ENCODE measurements around the gene TCF12. TPM values are rescaled to one million over a fixed set of nuclear protein-coding genes. Genes with fewer than 3 reads are reported as not detected.

Gene TCF12
- total RNA-seq, 4 donors from 2014 or later, result 50.5 to 117 (median 89.8) TPM

DNA sequence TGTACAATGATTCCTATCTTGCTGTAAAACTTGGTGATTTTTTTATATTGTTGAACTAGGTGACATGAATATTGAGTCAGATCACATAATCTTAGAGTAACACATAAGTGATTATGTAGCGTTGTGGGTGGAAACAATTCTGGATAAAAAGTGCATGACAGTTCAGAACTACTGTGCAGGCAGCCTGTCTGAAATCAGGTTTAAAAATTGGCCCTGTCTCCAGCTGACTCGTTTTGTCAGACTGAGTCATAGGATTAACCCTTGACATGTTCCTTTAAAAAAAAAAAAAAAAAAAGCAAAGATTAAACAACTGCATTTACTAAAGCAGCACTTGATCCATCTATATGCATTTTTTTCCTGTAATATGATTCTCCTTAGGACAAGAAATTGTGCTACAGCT, 297.8 kb downstream of the TCF12 start:
- intact Hi-C loops (cut with DNase I; ENCODE audit: low total_unique reads), result no loop called here
- WGBS, 2 donors, result 8 to 20% methylated on average over 2 of the region's 2 CpGs
- DNase-seq (ENCODE audit: low spot score in 2 of 2), result no peak
- H3K4me3 ChIP-seq (ENCODE audit: low read depth, poor library complexity, severe bottlenecking), result no peak overlapping the region
- TF ChIP-seq POLR2A (IDR thresholded peaks at IDR 0.05), result no peak
- TF ChIP-seq, protein P1, sequence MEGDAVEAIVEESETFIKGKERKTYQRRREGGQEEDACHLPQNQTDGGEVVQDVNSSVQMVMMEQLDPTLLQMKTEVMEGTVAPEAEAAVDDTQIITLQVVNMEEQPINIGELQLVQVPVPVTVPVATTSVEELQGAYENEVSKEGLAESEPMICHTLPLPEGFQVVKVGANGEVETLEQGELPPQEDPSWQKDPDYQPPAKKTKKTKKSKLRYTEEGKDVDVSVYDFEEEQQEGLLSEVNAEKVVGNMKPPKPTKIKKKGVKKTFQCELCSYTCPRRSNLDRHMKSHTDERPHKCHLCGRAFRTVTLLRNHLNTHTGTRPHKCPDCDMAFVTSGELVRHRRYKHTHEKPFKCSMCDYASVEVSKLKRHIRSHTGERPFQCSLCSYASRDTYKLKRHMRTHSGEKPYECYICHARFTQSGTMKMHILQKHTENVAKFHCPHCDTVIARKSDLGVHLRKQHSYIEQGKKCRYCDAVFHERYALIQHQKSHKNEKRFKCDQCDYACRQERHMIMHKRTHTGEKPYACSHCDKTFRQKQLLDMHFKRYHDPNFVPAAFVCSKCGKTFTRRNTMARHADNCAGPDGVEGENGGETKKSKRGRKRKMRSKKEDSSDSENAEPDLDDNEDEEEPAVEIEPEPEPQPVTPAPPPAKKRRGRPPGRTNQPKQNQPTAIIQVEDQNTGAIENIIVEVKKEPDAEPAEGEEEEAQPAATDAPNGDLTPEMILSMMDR (IDR thresholded peaks at IDR 0.05), result no peak

DNA sequence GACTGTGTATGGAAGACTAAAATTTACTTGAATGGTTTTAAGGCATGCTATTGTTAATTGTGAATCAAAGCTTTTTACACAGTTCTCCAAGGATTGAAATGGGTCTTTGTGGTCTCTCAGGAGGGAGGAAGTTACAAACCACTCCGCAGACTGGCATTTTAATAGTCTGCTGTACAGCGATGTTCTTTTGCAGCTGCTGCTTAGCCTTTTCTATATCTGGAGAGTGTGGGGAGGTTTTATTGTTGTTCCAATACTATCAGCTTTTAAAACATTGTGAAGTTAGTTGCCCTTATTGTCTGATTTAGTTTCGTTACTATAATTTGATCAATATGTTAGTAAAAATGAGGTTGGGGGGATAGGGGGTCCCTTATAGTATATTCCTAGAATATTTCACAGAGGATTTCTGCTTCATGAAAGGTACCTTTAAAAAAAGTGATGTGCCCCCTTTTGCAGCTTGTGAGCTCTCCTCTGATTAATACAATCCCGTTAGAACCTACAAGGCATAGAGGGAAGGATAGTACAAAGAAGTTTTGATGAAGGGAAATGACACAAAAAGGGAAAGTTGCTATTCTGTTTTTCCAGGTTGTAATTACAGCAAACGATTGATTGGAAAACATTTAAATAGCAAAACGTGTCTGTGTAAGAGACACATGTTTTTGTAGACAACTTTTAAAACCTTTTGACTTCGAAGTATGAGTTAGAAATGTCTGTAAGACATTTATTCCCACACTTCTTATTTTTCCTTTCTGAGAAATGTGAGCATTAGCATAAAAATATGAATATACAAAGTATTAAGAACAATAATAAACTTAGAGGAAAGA, 299.5 kb downstream of the TCF12 start:
- intact Hi-C loops (cut with DNase I; ENCODE audit: low total_unique reads), result no loop called here
- DNase-seq (ENCODE audit: low spot score in 2 of 2), result no peak
- TF ChIP-seq, protein P1 (IDR thresholded peaks at IDR 0.05), result no peak
- no peak for TF ChIP-seq POLR2A (IDR thresholded peaks at IDR 0.05)
- WGBS, 2 donors, result 38 to 43% methylated on average over 7 of the region's 7 CpGs
- no peak overlapping the region for H3K4me3 ChIP-seq (ENCODE audit: low read depth, poor library complexity, severe bottlenecking)

DNA sequence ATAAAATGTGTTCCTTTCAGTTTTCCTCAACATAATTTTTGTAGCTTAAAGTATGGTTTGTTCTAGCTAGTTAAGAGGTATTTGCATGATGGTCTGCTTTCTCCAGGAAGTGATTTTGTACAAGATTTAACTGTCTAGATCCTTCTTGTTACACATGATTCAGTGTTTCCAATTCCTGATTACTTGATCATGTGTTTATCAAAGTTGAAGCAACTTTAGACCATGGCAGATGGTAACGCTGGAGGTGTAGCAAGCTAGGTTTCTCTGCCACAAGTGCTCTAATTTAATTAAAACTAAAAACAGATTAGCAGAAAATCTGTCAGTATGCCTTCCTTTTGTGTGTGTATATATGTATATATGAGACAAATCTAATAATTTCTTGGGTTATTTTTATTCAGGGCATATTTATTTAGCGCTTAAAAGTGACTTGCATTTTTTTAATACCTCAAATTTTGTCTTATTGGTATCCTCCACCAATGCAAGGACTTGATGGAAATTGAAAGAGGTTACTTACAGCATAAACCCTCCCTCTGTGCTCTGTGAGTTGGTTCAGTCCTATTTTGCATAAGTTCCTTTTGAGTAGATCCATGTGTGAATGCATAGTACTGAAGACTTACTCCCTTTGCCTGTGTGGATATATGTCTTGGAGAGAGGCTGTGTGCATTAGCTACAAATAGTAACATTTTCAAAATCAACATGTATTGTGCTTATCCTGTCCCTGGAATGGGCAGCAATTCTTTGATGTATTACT, 300.6 kb downstream of the TCF12 start:
- no peak overlapping the region for H3K4me3 ChIP-seq (ENCODE audit: low read depth, poor library complexity, severe bottlenecking)
- 64 to 67% methylated on average over 2 of the region's 2 CpGs for WGBS, 2 donors
- TF ChIP-seq POLR2A (IDR thresholded peaks at IDR 0.05), result no peak
- TF ChIP-seq, protein P1 (IDR thresholded peaks at IDR 0.05), result no peak
- intact Hi-C loops (cut with DNase I; ENCODE audit: low total_unique reads), result no loop called here
- no peak for DNase-seq (ENCODE audit: low spot score in 2 of 2)

DNA sequence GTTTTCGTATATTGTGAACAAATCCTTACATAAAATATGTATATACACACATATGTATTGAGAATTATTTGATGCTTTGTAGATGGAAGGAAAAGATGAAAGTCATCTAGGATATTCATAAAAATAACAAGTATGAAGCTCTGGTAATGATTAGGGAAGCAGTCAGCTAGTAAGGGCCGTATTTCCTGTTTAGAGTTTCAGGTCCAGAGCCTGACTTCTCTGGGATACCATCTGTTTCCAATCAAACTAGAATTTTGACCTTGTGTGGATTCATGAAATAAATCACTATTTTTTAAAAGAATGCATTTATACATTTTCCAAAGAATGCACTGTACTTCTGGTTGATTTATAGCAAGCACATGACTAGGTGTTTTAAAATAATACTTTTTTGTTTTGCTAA, 301.8 kb downstream of the TCF12 start:
- no peak overlapping the region for H3K4me3 ChIP-seq (ENCODE audit: low read depth, poor library complexity, severe bottlenecking)
- intact Hi-C loops (cut with DNase I; ENCODE audit: low total_unique reads), result no loop called here
- DNase-seq (ENCODE audit: low spot score in 2 of 2), result no peak
- no peak for TF ChIP-seq POLR2A (IDR thresholded peaks at IDR 0.05)
- TF ChIP-seq, protein P1 (IDR thresholded peaks at IDR 0.05), result no peak
- 54 to 63% methylated on average over 2 of the region's 2 CpGs for WGBS, 2 donors

DNA sequence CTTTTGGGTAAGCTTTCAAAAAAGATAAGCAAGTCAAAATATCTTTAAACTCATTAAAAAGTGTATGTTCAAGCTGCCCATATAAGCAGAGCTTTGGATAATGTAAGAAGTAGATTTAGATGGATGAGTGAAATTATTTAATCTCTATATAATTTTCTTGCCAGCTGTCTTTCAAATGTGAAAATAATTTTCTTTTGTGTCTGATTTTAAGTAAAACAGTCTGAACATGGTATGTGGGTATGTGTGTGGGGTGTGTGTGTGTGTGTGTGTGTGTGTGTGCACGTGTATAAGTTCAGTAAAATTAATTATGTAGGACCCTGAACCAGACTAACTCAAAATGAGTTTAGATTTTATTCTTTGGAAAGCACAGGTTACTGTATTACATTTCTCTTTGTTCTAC, 302.7 kb downstream of the TCF12 start:
- TF ChIP-seq POLR2A (IDR thresholded peaks at IDR 0.05), result no peak
- TF ChIP-seq, protein P1 (IDR thresholded peaks at IDR 0.05), result no peak
- DNase-seq (ENCODE audit: low spot score in 2 of 2), result no peak
- no peak overlapping the region for H3K4me3 ChIP-seq (ENCODE audit: low read depth, poor library complexity, severe bottlenecking)
- intact Hi-C loops (cut with DNase I; ENCODE audit: low total_unique reads), result no loop called here
- 0 to 35% methylated on average over 1 of the region's 1 CpG for WGBS, 2 donors
